Keratinocyte (primary cell): ENCODE results near the gene OR6N2.

Experiments used
- CTCF ChIP-seq, 3 experiments: IDR thresholded peaks in 1 of 3; conservative IDR thresholded peaks in 1 of 3; optimal IDR thresholded peaks in 1 of 3; 2 replicates in 2 of 3; 3 replicates in 1 of 3; pipeline versions ENCODE3 to v1.5.1; 2011; ENCODE audit warnings: low read length in 3 of 3, mild to moderate bottlenecking in 3 of 3, moderate library complexity in 2 of 3, control low read depth in 1 of 3, inconsistent platforms in 1 of 3; ENCODE audit not compliant: insufficient read depth in 2 of 3; ENCODE audit errors: extremely low read depth in 1 of 3
- EZH2 ChIP-seq: IDR thresholded peaks from one replicate; pipeline ENCODE4 v1.6.1; 2012; ENCODE audit warnings: inconsistent platforms, mild to moderate bottlenecking, low read length, moderate library complexity

GRCh38 chr1:158821723-158822122, 40.7 kb upstream of the OR6N2 start:
- TF ChIP-seq CTCF (optimal IDR thresholded peaks at IDR 0.05 in 1 of 3, IDR thresholded peaks at IDR 0.05 in 1 of 3, conservative IDR thresholded peaks at IDR 0.05 in 1 of 3; ENCODE audit: extremely low read depth in 1 of 3, insufficient read depth in 2 of 3, low read length in 3 of 3) (no peak), EZH2 (no peak)
